ENCODE results near the gene KITLG.
"Not testable (repeated sequence)": the region's sequence is repeated elsewhere in the genome, so short reads cannot be mapped to it uniquely, and the experiment has no call there.

DNA sequence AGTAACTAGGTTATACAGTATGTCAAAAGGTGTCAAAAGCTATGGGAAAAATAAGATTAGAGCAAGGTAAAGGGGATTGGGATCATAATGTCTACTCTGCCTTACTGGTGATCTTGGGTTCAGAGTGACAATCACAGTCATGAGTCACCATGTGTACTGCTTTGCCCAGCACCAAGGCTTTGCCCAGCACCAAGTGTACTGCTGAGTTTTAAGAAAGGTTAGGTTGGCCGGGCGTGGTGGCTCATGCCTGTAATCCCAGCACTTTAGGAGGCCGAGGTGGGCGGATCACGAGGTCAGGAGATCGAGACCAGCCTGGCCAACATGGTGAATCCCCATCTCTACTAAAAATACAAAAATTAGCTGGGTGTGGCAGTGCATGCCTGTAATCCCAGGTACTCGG is 32.3 kb downstream of the KITLG start:
- TF ChIP-seq ISL1 (CRISPR knock-in tag; IDR thresholded peaks at IDR 0.05); PPARA (CRISPR knock-in tag; IDR thresholded peaks at IDR 0.05; ENCODE audit: borderline replicate concordance); PATZ1 (CRISPR knock-in tag; IDR thresholded peaks at IDR 0.05; ENCODE audit: borderline replicate concordance); ARNTL (CRISPR knock-in tag; IDR thresholded peaks at IDR 0.05; ENCODE audit: borderline replicate concordance, low read depth); ZNF565 (CRISPR knock-in tag; conservative IDR thresholded peaks at IDR 0.05; ENCODE audit: low read depth); ZFP3 (CRISPR knock-in tag; IDR thresholded peaks at IDR 0.05); BACH2 (CRISPR knock-in tag; IDR thresholded peaks at IDR 0.05; ENCODE audit: borderline replicate concordance); CSRNP3 (CRISPR knock-in tag; IDR thresholded peaks at IDR 0.05); CSDC2 (CRISPR knock-in tag; IDR thresholded peaks at IDR 0.05); ESRRG (CRISPR knock-in tag; IDR thresholded peaks at IDR 0.05); SNAI2 (CRISPR knock-in tag; IDR thresholded peaks at IDR 0.05); POU6F1 (CRISPR knock-in tag; IDR thresholded peaks at IDR 0.05; ENCODE audit: borderline replicate concordance, low read depth); ZNF70 (CRISPR knock-in tag; IDR thresholded peaks at IDR 0.05): not testable (repeated sequence)
- TF ChIP-seq, protein P1, sequence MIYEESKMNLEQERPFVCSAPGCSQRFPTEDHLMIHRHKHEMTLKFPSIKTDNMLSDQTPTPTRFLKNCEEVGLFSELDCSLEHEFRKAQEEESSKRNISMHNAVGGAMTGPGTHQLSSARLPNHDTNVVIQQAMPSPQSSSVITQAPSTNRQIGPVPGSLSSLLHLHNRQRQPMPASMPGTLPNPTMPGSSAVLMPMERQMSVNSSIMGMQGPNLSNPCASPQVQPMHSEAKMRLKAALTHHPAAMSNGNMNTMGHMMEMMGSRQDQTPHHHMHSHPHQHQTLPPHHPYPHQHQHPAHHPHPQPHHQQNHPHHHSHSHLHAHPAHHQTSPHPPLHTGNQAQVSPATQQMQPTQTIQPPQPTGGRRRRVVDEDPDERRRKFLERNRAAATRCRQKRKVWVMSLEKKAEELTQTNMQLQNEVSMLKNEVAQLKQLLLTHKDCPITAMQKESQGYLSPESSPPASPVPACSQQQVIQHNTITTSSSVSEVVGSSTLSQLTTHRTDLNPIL (CRISPR knock-in tag; IDR thresholded peaks at IDR 0.05; ENCODE audit: low read depth), result not testable (repeated sequence)
